GM19438 (cell line): ENCODE results near the gene PXDN.
"Not testable (repeated sequence)": the region's sequence is repeated elsewhere in the genome, so short reads cannot be mapped to it uniquely, and the experiment has no call there.

ENCODE experiments used
- ATAC-seq: cut with Tn5 transposase; IDR thresholded peaks from one replicate; pipeline ENCODE4 v1.9.1; 2021; ENCODE audit warnings: low read depth; ENCODE audit not compliant: unreplicated experiment

Gene PXDN

DNA sequence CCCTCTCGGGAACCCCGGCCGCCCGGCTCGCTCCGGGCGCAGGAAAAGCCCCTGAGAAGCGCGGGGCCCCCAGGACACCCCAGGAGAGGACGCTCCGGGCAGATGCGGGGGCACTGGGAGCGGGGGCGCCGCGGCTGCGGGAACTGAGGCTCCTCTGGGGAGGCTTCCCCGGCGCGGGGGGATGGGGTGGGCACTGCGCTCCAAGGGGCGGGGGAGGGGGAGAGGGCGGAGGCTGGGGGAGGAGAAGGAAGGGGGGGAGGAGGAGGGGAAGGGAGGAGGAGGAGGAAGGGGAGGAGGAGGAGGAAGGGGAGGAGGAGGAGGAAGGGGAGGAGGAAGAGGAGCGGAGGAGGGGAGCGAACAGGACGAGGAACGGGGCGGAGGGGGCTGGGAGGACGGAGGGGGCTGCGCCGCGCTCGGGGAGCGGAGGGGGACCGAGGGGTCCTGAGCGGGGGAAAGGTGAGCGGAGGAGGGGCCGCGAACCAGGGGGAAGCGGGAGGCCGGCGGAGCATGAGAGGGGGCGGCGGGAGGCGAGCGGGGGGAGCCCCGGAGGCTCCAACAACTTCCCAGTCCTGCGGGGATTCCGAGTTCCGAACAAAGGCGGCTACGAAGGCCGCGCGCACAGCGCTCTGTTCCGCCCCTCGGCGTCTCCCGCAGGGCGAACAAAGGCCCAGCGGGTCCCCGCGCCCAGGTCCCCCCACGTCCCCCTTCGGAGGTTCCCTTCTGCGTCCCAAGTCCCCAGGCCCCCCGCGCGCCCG, 742 bp downstream of the PXDN start:
- ATAC-seq: no peak

DNA sequence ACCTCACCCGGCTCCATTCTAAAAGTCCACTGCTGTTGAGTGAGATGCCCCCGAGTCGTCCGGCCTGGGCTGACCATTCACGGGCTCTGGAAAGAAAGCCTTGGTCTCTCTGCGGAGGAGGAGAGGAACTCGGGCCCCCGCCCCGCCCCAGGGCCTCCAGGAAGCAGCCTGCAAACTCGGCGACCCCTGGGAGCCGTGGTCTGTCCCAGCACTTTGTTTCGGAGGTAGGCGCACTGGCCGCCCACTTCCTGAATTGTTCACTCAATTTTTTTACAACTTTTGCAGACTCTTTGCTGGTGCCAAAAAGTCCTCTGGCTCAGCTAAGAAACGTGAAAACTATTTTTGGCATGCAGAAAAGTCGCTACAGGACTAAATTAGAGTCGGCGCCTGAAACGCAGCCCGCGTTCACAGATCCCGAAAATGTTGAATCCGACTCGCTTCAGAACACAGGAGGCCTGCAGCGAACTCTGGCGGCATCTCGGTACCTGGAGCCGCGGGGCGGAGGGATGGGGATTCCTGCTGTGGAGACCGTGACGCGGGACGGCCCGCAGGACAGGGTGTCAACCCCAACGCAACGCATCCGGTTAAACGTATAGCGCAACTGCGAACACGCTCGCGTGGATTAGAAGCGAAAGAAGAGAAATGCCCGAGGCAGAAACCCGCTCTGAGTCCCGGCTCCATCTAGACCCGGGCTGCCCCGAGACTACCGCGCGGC, 1.5 kb downstream of the PXDN start:
- ATAC-seq: no peak

GRCh38 chr2:1742301-1742680, 2.0 kb downstream of the PXDN start:
- no peak for ATAC-seq

- no peak for ATAC-seq
Measured at GRCh38 chr2:1741851-1742250, 2.5 kb downstream of the PXDN start.

- ATAC-seq: no peak
Measured at GRCh38 chr2:1740716-1741589, 3.4 kb downstream of the PXDN start.

DNA sequence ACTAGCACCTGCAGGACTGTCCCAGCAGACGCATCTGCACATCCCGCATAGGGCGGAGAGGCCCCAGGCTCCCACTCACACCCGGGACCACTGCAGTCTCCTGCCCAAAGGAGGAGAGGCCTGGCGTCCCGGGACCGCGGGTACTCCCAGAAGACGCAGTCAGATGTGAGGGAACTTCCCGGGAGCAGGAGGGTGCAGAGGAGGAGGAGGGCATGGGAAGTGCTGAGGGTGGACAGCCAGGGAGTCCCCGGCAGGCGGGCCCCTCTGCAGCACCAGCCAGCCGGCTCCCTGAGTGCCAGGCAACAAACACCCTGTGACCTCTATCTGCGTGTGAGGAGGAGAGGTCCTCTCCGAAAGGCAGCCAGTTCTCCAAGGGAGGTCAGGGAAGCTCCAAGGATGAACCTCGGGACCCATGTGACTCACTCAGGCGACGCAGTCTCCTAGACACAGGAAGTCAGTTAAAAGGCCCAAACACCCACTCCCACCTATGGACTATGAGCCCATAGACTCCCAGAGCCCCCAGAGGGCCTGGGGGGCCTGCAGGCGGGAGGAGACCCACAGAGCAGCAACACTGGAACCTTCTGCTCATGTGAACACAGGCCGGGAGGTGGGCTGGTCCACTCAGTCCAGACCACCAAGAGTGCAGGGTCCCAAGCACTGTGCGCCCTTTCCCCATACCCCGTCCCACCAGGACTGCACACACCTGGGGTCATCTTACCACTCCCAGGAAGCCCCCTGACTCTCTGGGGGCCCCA, 4.2 kb downstream of the PXDN start:
- ATAC-seq: no peak

GRCh38 chr2:1739322-1739957, 4.9 kb downstream of the PXDN start:
- no peak for ATAC-seq

GRCh38 chr2:1738646-1739302, 5.5 kb downstream of the PXDN start:
- no peak for ATAC-seq

DNA sequence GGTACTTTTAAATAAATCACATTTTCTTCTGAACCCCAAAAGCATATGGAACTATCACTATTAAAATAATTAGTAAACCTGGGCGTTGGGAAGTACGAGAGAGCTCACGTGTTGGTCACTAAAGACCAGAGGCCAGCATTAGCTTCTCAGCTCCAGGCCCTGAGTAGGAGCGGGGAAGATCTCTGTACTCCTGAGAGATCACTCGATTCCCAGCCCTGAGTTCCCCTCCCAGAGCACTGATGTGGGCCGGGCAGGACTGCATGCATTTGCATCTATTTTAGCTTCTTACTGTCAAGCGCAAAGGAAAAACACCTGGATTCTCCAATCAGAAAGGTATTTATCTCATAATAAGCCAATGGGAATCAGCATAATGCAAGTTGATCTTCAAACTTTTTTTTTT, 6.2 kb downstream of the PXDN start:
- ATAC-seq: no peak

GRCh38 chr2:1736997-1737480, 7.3 kb downstream of the PXDN start:
- ATAC-seq: no peak

- no peak for ATAC-seq
Measured at GRCh38 chr2:1736045-1736444, 8.3 kb downstream of the PXDN start.

DNA sequence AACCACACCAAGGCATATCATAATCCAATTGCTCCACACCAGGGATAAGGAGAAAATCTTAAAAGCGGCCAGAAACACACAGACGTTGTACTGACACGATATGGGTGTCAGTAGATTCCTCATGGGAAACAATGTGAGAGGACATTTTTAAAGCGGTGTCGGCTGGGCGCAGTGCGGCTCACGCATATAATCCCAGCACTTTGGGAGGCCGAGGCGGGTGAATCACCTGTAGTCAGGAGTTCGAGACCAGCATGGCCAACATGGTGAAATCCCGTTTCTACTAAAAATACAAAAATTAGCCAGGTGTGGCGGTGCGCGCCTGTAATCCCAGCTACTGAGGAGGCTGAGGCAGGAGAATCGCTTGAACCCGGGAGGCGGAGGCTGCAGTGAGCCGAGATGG, 11.0 kb downstream of the PXDN start:
- ATAC-seq: not testable (repeated sequence)

GRCh38 chr2:1731963-1732768, 12.1 kb downstream of the PXDN start:
- no peak for ATAC-seq

DNA sequence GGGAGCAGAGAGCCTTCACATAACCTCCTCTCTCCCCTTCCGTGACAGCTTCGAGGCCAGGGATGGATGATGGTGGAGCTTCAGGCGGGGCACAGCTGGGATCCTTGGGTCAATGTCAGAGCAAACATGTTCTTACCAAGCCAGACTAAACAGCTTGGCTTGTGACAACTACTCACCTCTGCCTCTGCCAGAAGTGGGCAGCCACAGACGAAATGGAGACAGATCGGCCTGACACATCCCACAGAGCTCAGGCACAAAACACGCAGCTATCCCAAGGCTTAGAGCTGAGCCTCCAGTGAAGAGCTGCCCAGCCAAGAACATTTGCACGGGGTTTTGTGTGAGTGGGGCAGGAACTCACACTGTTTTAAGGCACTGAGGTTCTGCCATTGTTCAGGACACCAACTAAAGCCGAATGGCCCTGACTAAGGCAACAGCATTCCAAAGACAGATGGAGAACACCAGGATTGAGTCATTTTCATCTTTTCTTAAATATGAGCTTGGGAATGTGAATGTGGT, 12.8 kb downstream of the PXDN start:
- ATAC-seq: no peak

DNA sequence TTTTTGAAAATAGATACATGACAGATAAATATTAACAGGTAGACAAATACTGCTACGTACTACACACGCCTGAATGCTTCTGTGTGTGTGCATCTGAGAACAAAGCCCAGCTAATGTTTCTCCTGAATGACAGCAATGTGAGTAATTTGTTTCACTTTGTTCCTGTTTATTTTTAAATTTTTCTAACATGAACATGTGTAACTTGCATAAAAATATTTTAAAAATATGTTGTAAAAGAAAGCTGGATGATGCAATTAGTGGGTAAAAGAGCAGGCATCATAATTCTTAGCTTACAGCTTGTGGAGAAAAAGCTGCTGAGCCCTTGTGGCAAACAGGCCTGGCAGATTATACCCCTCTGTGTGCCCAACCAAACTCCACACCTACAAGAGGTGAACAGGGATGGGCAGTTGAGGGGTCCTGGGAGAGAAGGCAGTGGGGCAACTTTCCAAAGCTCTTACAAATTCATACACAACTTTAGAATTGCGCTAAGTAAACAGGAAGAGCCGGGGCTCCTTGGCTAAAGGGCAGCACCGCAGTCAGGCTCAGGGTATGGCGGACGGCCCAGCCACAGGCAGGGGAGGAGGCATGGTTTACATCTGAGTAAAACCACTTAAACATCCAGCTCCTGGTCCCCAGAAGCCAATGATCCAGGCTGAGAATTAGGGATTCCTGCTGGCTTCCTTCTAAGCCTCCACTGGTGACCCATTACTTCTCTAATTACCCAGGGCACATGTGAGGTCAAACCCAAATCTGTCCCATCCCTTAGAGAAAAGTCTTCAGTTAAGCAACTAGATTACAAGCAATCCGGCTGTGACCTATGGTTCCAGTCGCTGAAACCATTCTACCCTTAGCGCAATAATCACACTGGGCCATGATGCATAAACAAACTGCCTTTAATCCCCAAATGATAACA, 14.0 kb downstream of the PXDN start:
- no peak for ATAC-seq

DNA sequence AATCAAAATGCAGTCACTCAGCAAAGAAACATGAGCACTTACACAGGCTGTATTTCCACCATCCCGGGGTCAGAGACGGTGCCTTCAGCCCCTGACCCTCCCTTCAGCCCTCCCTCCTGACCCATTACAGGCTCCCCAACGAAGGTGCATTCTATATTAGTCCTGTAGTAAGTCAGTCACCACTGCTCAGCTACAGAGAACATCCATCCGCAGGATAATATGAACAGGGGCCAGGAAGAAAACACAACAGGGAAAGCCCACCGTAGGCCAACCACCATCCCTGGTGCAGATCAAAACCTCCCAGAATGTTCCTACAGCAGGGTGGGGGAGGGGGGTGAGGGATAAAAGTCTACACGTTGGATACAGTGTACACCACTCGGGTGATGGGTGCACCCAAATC, 15.1 kb downstream of the PXDN start:
- ATAC-seq: no peak

- ATAC-seq: no peak
Measured at GRCh38 chr2:1728821-1729220, 15.5 kb downstream of the PXDN start.
